BJ (cell line): Measurements from ENCODE around the gene ATP2A1. TPM values are rescaled to one million over a fixed set of nuclear protein-coding genes. Genes with fewer than 3 reads are reported as not detected.
"Not testable (repeated sequence)": the region's sequence is repeated elsewhere in the genome, so short reads cannot be mapped to it uniquely, and the experiment has no call there.

ENCODE experiments used
- CTCF ChIA-PET: fragments of 350-600 bp; formaldehyde crosslinking; extraction: SDS; loops from one replicate; lab custom pipeline; 2021; ENCODE audit warnings: antibody characterized with exemption, inconsistent platforms; lab: Yijun Ruan, JAX
- POLR2A ChIA-PET: fragments of 300-600 bp; sonication (Branson Sonifier 250); formaldehyde crosslinking; extraction: SDS; loops from one replicate; lab custom pipeline; 2021; ENCODE audit warnings: antibody characterized with exemption; lab: Charles Lee
- DNase-seq: peaks from one replicate; pipeline ENCODE4 v3.0.0-alpha.2; 2011; ENCODE audit warnings: low read depth
- H3K27me3 ChIP-seq: 2 replicates; pipeline ENCODE4 v1.6.0; 2011; ENCODE audit warnings: low read length; ENCODE audit not compliant: control insufficient read depth, insufficient read depth
- H3K36me3 ChIP-seq: 2 replicates; pipeline ENCODE4 v1.5.1; 2011; ENCODE audit warnings: low read length; ENCODE audit not compliant: control insufficient read depth, insufficient read depth
- H3K4me3 ChIP-seq: 2 replicates; pipeline ENCODE4 v1.5.1; 2011; ENCODE audit warnings: low read depth, mild to moderate bottlenecking, control low read depth, low read length
- CTCF ChIP-seq: IDR thresholded peaks from 2 replicates; pipeline ENCODE4 v1.5.1; 2011; ENCODE audit warnings: low read depth, mild to moderate bottlenecking, control low read depth, inconsistent platforms, low read length, moderate library complexity; ENCODE audit not compliant: insufficient read depth
- polyA plus RNA-seq: library from polyadenylated mRNA; depleted of rRNA; stranded (reverse); fragments of >200 nt; gene quantifications from 2 replicates; pipeline ENCODE4 v1.2.3, GENCODE V29; 2011

The ATP2A1 gene
- polyA plus RNA-seq, 1 experiment = 0.44 TPM

- H3K27me3 ChIP-seq = no peaks in the 10 kb centered on the region
- no peak for TF ChIP-seq CTCF
- peak overlapping the region; percentile 92 for H3K4me3 ChIP-seq
- peaks cover 1% of the 10 kb centered on the region; the same call in 1 of the 2 replicates for H3K36me3 ChIP-seq
- DNase-seq = peak; percentile 31
- ChIA-PET CTCF (interaction anchor here (2.9 kb wide), 1 partner anchor 19 kb away, joined by 17 read pairs; no protein-coding TSS in a partner anchor), POLR2A (no interaction called here)
These were observed 47.3 kb downstream of the ATP2A1 start for GRCh38 chr16:28925386-28926228.

- CTCF ChIA-PET = interaction anchor here (2.9 kb wide), 1 partner anchor 18 kb away, joined by 17 read pairs; no protein-coding TSS in a partner anchor
- DNase-seq, POLR2A ChIA-PET, H3K4me3 ChIP-seq, H3K27me3 ChIP-seq, H3K36me3 ChIP-seq: not testable (repeated sequence)
These were observed 48.0 kb downstream of the ATP2A1 start for GRCh38 chr16:28926284-28926683.

- DNase-seq = no peak
- TF ChIP-seq CTCF = no peak
- Histone ChIP-seq H3K4me3 (no peak overlapping the region), H3K36me3 (no peaks in the 10 kb centered on the region; the same call in 1 of the 2 replicates), H3K27me3 (no peaks in the 10 kb centered on the region)
- POLR2A ChIA-PET = no interaction called here
- CTCF ChIA-PET = interaction anchor here (2.9 kb wide), 1 partner anchor 17 kb away, joined by 17 read pairs; no protein-coding TSS in a partner anchor
These were observed 49.5 kb downstream of the ATP2A1 start for GRCh38 chr16:28927815-28928214.

- TF ChIP-seq CTCF = no peak
- POLR2A ChIA-PET = no interaction called here
- Histone ChIP-seq H3K27me3 (no peaks in the 10 kb centered on the region), H3K4me3 (no peak overlapping the region), H3K36me3 (no peaks in the 10 kb centered on the region)
- CTCF ChIA-PET = interaction anchor here (0.7 to 1.0 kb wide), 2 partner anchors 8 to 14 kb away, joined by 3 read pairs; no protein-coding TSS in a partner anchor
- DNase-seq = no peak
These were observed 51.9 kb downstream of the ATP2A1 start for GRCh38 chr16:28930203-28930602.

GRCh38 chr16:28930652-28931051 is 52.4 kb downstream of the ATP2A1 start:
- DNase-seq = no peak
- no peaks in the 10 kb centered on the region for H3K27me3 ChIP-seq
- H3K36me3 ChIP-seq = no peaks in the 10 kb centered on the region
- no peak overlapping the region for H3K4me3 ChIP-seq
- POLR2A ChIA-PET = no interaction called here
- no peak for TF ChIP-seq CTCF
- CTCF ChIA-PET = interaction anchor here (1.0 kb wide), 1 partner anchor 13 kb away, joined by 3 read pairs; no protein-coding TSS in a partner anchor
